Skeletal muscle tissue (tissue), 4 donors: ENCODE results near the gene FHOD1. TPM values are rescaled to one million over a fixed set of nuclear protein-coding genes. Genes with fewer than 3 reads are reported as not detected.

Experiments used
- H3K27ac ChIP-seq: one replicate; pipeline ENCODE4 v1.7.0; 2013; ENCODE audit warnings: mild to moderate bottlenecking, low read depth, low read length, inconsistent platforms
- H3K27me3 ChIP-seq, 3 donors: one replicate each; pipeline ENCODE4 v1.7.0; 2013; ENCODE audit warnings: low read length in 3 of 3; ENCODE audit not compliant: control insufficient read depth in 3 of 3, insufficient read depth in 3 of 3
- H3K36me3 ChIP-seq, 3 donors: one replicate each; pipeline ENCODE4 v1.7.0; 2013; ENCODE audit warnings: low read length in 3 of 3; ENCODE audit not compliant: control insufficient read depth in 3 of 3, insufficient read depth in 3 of 3
- H3K4me1 ChIP-seq, 3 donors: one replicate each; pipeline ENCODE4 v1.7.0; 2013; ENCODE audit warnings: low read length in 3 of 3, mild to moderate bottlenecking in 3 of 3; ENCODE audit not compliant: control insufficient read depth in 3 of 3, insufficient read depth in 3 of 3
- H3K4me3 ChIP-seq, 3 donors: one replicate each; pipeline ENCODE4 v1.7.0; 2013; ENCODE audit warnings: low read length in 3 of 3
- H3K9ac ChIP-seq, 3 donors: one replicate each; pipeline ENCODE4 v1.7.0; 2013; ENCODE audit warnings: low read length in 3 of 3, mild to moderate bottlenecking in 3 of 3, moderate library complexity in 2 of 3, low read depth in 1 of 3
- H3K9me3 ChIP-seq, 3 donors: one replicate each; pipeline ENCODE4 v1.7.0; 2013; ENCODE audit warnings: low read length in 3 of 3; ENCODE audit not compliant: control insufficient read depth in 3 of 3
- total RNA-seq: library from RNA; depleted of rRNA; stranded (reverse); fragments of >200 nt; gene quantifications from one replicate; pipeline ENCODE4 v1.2.3, GENCODE V29; 2014
- donor health status: Osteomylitis.

Gene FHOD1
- total RNA-seq, 1 donor from 2014 or later, result 5.2 TPM

DNA sequence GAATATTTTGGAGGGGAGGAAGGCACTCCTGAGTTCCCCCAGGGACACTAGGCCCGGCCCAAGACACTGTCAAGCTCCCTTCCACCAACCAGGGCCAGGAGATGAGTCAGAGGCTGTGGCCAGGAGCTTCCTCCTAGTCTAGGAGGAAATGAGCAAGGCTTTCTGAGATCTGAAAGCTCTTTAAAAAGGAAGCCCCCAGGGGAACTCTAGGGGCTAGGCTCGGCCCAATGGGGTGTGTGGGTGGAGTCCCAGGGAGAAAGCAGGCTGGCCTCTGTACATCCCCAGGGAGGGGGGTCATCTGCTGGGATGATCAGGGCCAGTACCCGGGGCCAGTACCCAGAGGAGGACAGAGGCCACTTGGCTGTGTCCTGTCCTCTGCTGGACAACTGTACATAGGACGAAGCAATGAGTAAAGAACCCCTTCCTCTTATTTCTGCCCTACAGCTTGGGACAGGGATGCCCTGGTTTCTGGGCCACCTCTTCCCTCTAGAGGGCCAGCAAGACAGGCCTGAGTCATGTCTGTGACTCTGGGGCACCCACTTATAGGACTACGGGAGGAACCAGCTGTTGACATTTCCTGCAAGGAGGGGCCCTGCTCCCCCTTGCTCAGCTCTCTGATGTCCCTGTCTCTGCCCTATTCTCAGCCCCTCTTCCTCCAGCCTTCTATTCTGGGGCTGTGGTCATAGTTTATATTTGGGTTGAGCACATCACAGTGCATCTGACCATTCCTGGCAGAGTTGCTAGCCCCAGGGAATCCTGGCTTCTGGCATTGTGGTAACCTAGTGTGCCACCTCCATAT, 2.7 kb downstream of the FHOD1 start:
- Histone ChIP-seq H3K36me3 (peaks cover 0 to 2% (median under 1%) of the 10 kb centered on the region in 3 donors), H3K9me3 (no peaks in the 10 kb centered on the region), H3K27me3 (peaks cover 0 to 4% (median 0%) of the 10 kb centered on the region in 3 donors), H3K27ac (peak overlapping the region; percentile 99), H3K4me3 (peak overlapping the region; percentile 74 to 91 (median 86)), H3K4me1 (peaks cover 77 to 79% (median 79%) of the 10 kb centered on the region in 3 donors), H3K9ac (peak overlapping the region; percentile 98 to 99 (median 99))

DNA sequence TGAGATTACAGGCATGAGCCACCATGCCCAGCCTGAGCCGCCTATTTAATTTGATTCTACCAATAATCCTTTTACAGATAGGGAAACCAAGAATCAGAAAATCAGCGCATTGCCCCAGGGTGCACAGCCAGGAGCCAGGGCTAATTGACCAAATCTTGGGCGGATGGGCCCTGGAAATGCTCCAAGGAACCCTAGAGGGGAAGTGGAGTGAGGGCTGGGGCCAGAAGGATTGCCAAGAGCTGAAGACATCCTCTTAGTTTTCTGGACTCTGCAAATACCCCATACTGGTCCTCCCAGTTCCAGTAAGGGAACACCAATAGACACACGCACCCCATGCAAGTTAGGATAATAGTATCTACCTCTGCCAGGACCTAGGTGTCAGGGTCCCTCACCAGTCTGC, 3.8 kb downstream of the FHOD1 start:
- H3K27me3 ChIP-seq, result no peaks in the 10 kb centered on the region
- peak overlapping the region; percentile 76 to 99 (median 98) for H3K9ac ChIP-seq
- no peaks in the 10 kb centered on the region for H3K9me3 ChIP-seq
- H3K4me1 ChIP-seq, result peaks cover 81 to 82% (median 82%) of the 10 kb centered on the region in 3 donors
- H3K27ac ChIP-seq, result peak overlapping the region; percentile 99
- peaks cover 9 to 12% (median 12%) of the 10 kb centered on the region in 3 donors for H3K36me3 ChIP-seq
- H3K4me3 ChIP-seq, result peak overlapping the region; percentile 42 to 91 (median 48)

DNA sequence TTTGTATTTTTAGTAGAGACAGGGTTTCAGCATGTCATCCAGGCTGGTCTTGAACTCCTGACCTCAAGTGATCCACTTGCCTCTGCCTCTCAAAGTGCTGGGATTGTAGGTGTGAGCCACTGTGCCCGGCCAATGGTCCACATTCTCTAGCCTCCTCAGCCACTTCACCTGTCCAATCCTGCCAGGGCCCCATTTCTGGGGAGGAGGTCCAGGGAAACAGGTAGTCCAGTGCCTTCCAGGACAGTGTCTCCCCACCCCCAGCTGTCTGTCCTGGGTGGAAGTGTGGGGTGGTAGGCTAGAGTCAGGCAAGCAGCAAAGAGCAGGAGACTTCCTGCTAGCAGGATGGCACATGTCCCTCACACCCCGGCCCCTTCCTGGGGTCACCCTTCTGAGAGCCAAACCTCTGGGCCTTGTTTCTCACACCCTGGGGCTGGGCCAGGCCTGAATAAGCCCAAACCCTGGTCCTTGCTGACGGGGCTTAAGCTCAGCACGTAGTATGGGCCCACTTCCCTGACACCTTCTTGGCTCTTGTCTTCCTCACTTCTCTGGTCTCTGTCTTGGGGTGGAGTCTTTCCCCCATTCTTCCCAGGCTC, 5.0 kb downstream of the FHOD1 start:
- Histone ChIP-seq H3K9ac (peak overlapping the region; percentile 57 to 84 (median 62)), H3K4me3 (peak overlapping the region in 2 of 3 donors; percentile 34 to 49), H3K27me3 (no peaks in the 10 kb centered on the region), H3K36me3 (peaks cover 22 to 24% (median 23%) of the 10 kb centered on the region in 3 donors), H3K4me1 (peaks cover 79 to 81% (median 80%) of the 10 kb centered on the region in 3 donors), H3K9me3 (no peaks in the 10 kb centered on the region), H3K27ac (peak overlapping the region; percentile 98)

DNA sequence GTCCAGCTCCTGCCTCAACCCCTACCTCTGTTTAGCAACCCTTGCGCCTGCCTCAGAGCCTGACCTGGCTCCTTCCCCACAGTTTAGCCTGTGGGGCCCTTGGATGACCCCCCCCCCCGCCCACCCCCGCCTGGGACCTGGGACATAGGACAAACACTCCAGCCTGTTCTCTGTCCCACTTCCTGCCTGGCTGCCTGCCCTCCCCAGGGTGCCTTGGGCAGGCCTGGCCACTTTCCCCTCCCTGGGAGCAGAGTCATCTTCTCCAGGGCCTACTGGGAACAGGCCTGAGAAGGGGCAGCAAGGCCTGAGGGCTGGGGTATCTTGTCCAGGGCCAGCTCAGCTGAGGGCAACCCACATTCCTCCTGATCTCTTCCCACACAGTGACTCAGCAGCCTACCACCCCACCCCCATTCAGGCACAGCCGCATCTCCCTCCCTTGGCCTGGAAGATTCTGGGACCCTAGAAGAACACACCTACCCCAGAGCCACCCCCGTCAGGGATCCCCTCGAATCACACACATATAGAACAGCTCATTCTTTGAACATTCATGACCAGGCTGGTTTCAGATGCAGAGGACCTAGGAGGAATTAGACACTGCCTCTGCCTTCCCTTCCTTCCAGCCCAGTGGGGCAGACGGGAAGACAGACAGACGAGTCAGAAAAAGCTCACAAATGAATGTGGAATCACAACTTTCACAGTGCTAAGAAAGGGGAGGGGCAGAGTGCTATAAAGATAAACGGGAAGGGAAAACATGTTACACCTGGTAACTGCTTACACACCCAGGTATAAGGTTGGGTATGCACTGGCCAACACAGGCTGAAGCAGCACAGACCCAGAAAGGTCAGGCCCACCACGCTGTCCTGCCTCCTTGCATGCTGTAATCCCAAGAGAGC, 6.0 kb downstream of the FHOD1 start:
- Histone ChIP-seq H3K9me3 (no peaks in the 10 kb centered on the region), H3K4me3 (peak overlapping the region; percentile 33 to 52 (median 34))

DNA sequence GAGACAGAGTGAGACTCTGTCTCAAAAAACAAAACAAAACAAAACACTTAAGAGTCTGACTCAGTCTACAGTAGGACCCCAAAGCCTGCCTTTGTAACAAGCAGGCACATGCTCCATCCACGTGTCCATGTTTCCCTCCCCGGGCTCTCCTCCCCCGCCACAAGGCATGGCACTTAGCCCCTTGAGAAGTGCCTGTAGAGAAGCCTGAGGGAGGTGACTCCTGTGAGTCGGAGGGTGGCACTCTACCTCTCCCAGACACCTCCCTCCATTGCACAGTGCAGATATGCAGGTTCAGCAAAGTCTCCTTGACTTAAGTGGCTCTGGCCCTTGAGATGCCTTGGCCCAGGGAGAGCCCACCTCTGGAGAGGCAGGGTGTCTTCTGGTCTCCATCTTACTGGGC, 6.8 kb downstream of the FHOD1 start:
- peak overlapping the region; percentile 13 to 45 (median 40) for H3K4me3 ChIP-seq
- peak overlapping the region; percentile 98 for H3K27ac ChIP-seq
- peaks cover 74 to 82% (median 76%) of the 10 kb centered on the region in 3 donors for H3K4me1 ChIP-seq
- no peaks in the 10 kb centered on the region for H3K9me3 ChIP-seq
- no peaks in the 10 kb centered on the region for H3K27me3 ChIP-seq
- peak overlapping the region; percentile 4 to 79 (median 70) for H3K9ac ChIP-seq
- H3K36me3 ChIP-seq, result peaks cover 37 to 40% (median 37%) of the 10 kb centered on the region in 3 donors

More for the DNA sequence above, 6.0 kb downstream of the FHOD1 start:
- H3K36me3 ChIP-seq, result peaks cover 30 to 32% (median 30%) of the 10 kb centered on the region in 3 donors
- H3K27me3 ChIP-seq, result no peaks in the 10 kb centered on the region
- H3K27ac ChIP-seq, result peak overlapping the region; percentile 98
- H3K9ac ChIP-seq, result peak overlapping the region; percentile 59 to 84 (median 69)
- peaks cover 79 to 83% (median 80%) of the 10 kb centered on the region in 3 donors for H3K4me1 ChIP-seq

DNA sequence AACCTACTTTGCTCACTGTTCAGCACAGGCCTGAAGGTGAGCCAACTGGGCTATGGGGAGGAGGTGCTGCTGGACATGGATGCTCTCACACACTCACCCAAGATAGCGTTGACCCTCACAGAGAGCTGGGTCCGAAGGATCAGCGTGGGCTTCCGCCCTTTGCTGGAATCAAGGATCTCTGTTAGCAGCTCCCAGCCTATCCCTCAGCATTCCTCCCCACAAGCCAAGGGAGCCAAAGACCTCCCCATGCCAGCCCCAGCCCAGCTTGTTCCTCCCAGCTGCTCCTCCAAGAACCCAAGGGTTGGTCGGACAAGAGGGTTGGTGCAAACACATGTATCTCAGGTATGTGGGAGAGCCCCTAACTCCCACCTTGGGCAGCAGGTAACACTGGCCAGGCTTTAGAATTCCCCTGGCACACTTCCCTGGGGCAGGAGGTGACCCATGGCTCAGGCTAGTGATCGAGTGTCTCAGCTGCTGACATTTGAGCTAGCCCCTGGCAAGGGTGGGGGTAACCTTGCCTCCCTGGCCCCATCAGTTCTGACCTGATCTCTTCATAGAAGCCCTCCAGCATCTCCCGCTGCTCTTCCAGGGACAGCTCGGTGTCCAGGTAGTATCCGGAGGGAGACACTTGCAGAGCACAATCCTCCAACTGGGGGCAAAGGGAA, 8.3 kb downstream of the FHOD1 start:
- no peaks in the 10 kb centered on the region for H3K9me3 ChIP-seq
- peak overlapping the region in 1 of 3 donors; percentile 13 for H3K4me3 ChIP-seq
- H3K9ac ChIP-seq, result peak overlapping the region; percentile 34 to 79 (median 38)
- H3K27me3 ChIP-seq, result no peaks in the 10 kb centered on the region
- peaks cover 50 to 55% (median 50%) of the 10 kb centered on the region in 3 donors for H3K36me3 ChIP-seq
- peak overlapping the region; percentile 98 for H3K27ac ChIP-seq
- peaks cover 58 to 66% (median 61%) of the 10 kb centered on the region in 3 donors for H3K4me1 ChIP-seq

DNA sequence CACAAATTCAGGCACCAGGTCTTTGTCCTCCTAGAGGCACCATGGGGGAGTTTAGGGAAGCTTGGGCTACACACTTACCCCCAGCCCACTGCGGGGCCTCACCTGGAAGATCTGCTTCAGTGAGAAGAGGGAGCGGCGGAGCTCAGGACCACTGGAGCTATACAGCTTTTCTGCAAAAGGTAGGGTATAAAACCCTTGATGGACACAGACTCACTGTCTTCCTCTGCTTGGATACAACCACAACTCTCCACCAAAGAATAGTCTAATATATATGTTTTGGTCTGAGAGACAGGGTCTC, 9.1 kb downstream of the FHOD1 start:
- peaks cover 51 to 59% (median 54%) of the 10 kb centered on the region in 3 donors for H3K4me1 ChIP-seq
- H3K9ac ChIP-seq, result peak overlapping the region in 1 of 3 donors; percentile 79
- H3K9me3 ChIP-seq, result no peaks in the 10 kb centered on the region
- H3K27ac ChIP-seq, result peak overlapping the region; percentile 3
- no peaks in the 10 kb centered on the region for H3K27me3 ChIP-seq
- H3K36me3 ChIP-seq, result peaks cover 54 to 61% (median 56%) of the 10 kb centered on the region in 3 donors
- H3K4me3 ChIP-seq, result no peak overlapping the region

DNA sequence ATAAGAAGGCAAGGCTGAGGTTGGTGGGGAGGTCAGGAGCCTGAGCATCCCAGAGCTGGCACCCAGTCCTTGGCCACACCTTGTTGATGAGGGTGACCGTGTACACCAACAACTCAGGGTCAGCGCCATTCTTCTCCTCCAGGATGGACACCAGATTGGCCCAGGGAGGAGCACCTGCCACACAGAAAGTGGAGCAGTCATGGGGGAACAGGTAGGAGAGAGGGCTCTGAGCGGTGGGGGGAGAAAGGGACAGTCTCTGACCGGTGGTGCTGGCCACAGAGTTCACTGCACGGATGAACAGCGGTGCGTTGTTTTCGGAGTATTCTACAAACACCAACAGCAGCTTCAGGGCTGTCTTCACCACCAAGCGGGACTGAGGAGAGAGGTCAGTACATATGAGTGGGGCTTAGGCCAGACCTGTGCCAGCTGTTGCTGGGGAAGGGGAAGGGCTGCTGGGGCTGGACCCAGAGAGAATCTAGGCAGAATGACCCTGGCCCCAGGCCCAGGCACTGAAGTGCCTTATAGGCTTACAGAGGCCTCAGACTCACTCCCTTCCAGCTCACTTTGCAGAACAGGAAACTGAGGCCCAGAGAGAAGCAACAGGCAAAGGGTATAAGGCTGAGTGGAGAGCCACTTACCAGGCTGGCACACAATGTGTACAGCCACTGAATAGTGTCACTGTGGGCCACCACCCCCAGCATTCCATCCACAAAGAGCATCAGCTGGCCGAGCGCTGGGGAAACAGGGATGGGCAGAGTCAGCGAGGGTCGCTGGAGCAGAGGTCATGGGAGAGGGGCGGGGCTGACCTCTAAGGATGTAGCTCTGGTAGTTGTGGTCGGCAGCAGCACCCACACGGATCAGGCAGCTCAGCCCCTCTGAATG, 9.6 kb downstream of the FHOD1 start:
- no peak overlapping the region for H3K4me3 ChIP-seq
- H3K9ac ChIP-seq, result peak overlapping the region in 1 of 3 donors; percentile 79
- H3K27ac ChIP-seq, result peak overlapping the region; percentile 3
- peaks cover 47 to 55% (median 49%) of the 10 kb centered on the region in 3 donors for H3K4me1 ChIP-seq
- H3K27me3 ChIP-seq, result no peaks in the 10 kb centered on the region
- no peaks in the 10 kb centered on the region for H3K9me3 ChIP-seq
- H3K36me3 ChIP-seq, result peaks cover 56 to 62% (median 57%) of the 10 kb centered on the region in 3 donors
